Activated CD8-positive, alpha-beta memory T cell treated with anti-CD3 and anti-CD28 coated beads for 36 hours (primary cell): Measurements from ENCODE around the gene GPR87. TPM values are rescaled to one million over a fixed set of nuclear protein-coding genes. Genes with fewer than 3 reads are reported as not detected.

ENCODE experiments used
- CTCF ChIA-PET: fragments of 350-600 bp; sonication (Branson Sonifier 250); formaldehyde crosslinking; loops from one replicate; lab custom pipeline; 2021; ENCODE audit warnings: antibody characterized with exemption; lab: Charles Lee
- POLR2A ChIA-PET: fragments of 350-600 bp; sonication (Branson Sonifier 250); formaldehyde crosslinking; loops from one replicate; lab custom pipeline; 2021; ENCODE audit warnings: antibody characterized with exemption; lab: Charles Lee
- total RNA-seq, 2 experiments: library from RNA; stranded (reverse); gene quantifications; one replicate each; pipeline ENCODE4 v1.2.3, GENCODE V29; 2021

The GPR87 gene
- total RNA-seq, 2 experiments from 2014 or later: 1.0 to 1.2 TPM

GRCh38 chr3:151299006-151299405 is 17.6 kb downstream of the GPR87 start:
- ChIA-PET CTCF (no interaction called here), POLR2A (no interaction called here)

GRCh38 chr3:151297429-151297828 is 19.2 kb downstream of the GPR87 start:
- CTCF ChIA-PET: no interaction called here
- POLR2A ChIA-PET: no interaction called here

GRCh38 chr3:151296226-151296625 is 20.4 kb downstream of the GPR87 start:
- POLR2A ChIA-PET: no interaction called here
- CTCF ChIA-PET: no interaction called here

- ChIA-PET POLR2A (interaction anchor here (0.7 kb wide), 1 partner anchor 1021 kb away, joined by 3 read pairs; no protein-coding TSS in a partner anchor), CTCF (interaction anchor here (1.5 kb wide), 1 partner anchor 9 kb away, joined by 4 read pairs; no protein-coding TSS in a partner anchor)
Measured at GRCh38 chr3:151293127-151293526, 23.5 kb downstream of the GPR87 start.

GRCh38 chr3:151290673-151291072 is 25.9 kb downstream of the GPR87 start:
- ChIA-PET CTCF (interaction anchor here (0.8 kb wide), 1 partner anchor 13 kb away, joined by 5 read pairs; the partner anchor contains the start of gene P2RY14), POLR2A (no interaction called here)

- ChIA-PET POLR2A (no interaction called here), CTCF (interaction anchor here (1.3 kb wide), 1 partner anchor 62 kb away, joined by 4 read pairs; no protein-coding TSS in a partner anchor)
Measured at GRCh38 chr3:151289445-151289844, 27.2 kb downstream of the GPR87 start.

GRCh38 chr3:151285940-151286339 is 30.7 kb downstream of the GPR87 start:
- CTCF ChIA-PET: interaction anchor here (0.6 to 1.7 kb wide), 2 partner anchors 58 to 117 kb away, joined by 5 to 7 read pairs; no protein-coding TSS in a partner anchor
- POLR2A ChIA-PET: no interaction called here

GRCh38 chr3:151283907-151284461 is 32.6 kb downstream of the GPR87 start:
- POLR2A ChIA-PET: interaction anchor here (0.6 kb wide), 3 partner anchors 23 to 157 kb away, joined by 3 to 4 read pairs (median 3); no protein-coding TSS in a partner anchor

GRCh38 chr3:151283387-151283786 is 33.2 kb downstream of the GPR87 start:
- POLR2A ChIA-PET: no interaction called here
- CTCF ChIA-PET: no interaction called here

More at GRCh38 chr3:151283907-151284461, 32.6 kb downstream of the GPR87 start:
- CTCF ChIA-PET: interaction anchor here (0.6 to 0.9 kb wide), 3 partner anchors 9 to 116 kb away, joined by 3 to 4 read pairs (median 3); no protein-coding TSS in a partner anchor

- CTCF ChIA-PET: interaction anchor here (0.8 to 2.2 kb wide), 6 partner anchors 46 to 124 kb away, joined by 3 to 11 read pairs (median 4); no protein-coding TSS in a partner anchor
- POLR2A ChIA-PET: no interaction called here
Measured at GRCh38 chr3:151282921-151283320, 33.7 kb downstream of the GPR87 start.

GRCh38 chr3:151281671-151282324 is 34.8 kb downstream of the GPR87 start:
- CTCF ChIA-PET: interaction anchor here (0.7 to 4.3 kb wide), 8 partner anchors 40 to 122 kb away, joined by 3 to 34 read pairs (median 4); no protein-coding TSS in a partner anchor
- POLR2A ChIA-PET: no interaction called here

- ChIA-PET CTCF (interaction anchor here (0.9 to 4.3 kb wide), 7 partner anchors 12 to 110 kb away, joined by 3 to 34 read pairs (median 5); no protein-coding TSS in a partner anchor), POLR2A (interaction anchor here (1.0 kb wide), 1 partner anchor 51 kb away, joined by 3 read pairs; no protein-coding TSS in a partner anchor)
Measured at GRCh38 chr3:151278230-151278629, 38.4 kb downstream of the GPR87 start, which contains the start of gene P2RY14. Gene P2RY14, minus strand, starts transcription at chr3:151278542. Its CDS starts 64,226 bp downstream, at chr3:151214316.

- CTCF ChIA-PET: interaction anchor here (1.2 to 2.1 kb wide), 3 partner anchors 9 to 109 kb away, joined by 3 to 5 read pairs (median 4); no protein-coding TSS in a partner anchor
Measured at GRCh38 chr3:151276687-151277042, 40.0 kb downstream of the GPR87 start.

GRCh38 chr3:151276038-151276686 is 40.5 kb downstream of the GPR87 start:
- ChIA-PET CTCF (interaction anchor here (1.2 to 2.1 kb wide), 3 partner anchors 9 to 108 kb away, joined by 3 to 5 read pairs (median 4); no protein-coding TSS in a partner anchor), POLR2A (no interaction called here)

More at GRCh38 chr3:151276687-151277042, 40.0 kb downstream of the GPR87 start:
- POLR2A ChIA-PET: no interaction called here

GRCh38 chr3:151275091-151275490 is 41.5 kb downstream of the GPR87 start:
- POLR2A ChIA-PET: no interaction called here

GRCh38 chr3:151269631-151270030 is 47.0 kb downstream of the GPR87 start:
- POLR2A ChIA-PET: no interaction called here
- CTCF ChIA-PET: no interaction called here

More at GRCh38 chr3:151275091-151275490, 41.5 kb downstream of the GPR87 start:
- CTCF ChIA-PET: interaction anchor here (2.1 kb wide), 1 partner anchor 107 kb away, joined by 5 read pairs; no protein-coding TSS in a partner anchor

- POLR2A ChIA-PET: interaction anchor here (0.6 kb wide), 1 partner anchor 1199 kb away, joined by 20 read pairs; no protein-coding TSS in a partner anchor
- CTCF ChIA-PET: interaction anchor here (1.0 to 1.7 kb wide), 4 partner anchors 8 to 182 kb away, joined by 3 to 6 read pairs (median 4); no protein-coding TSS in a partner anchor
Measured at GRCh38 chr3:151268267-151269235, 48.1 kb downstream of the GPR87 start.

GRCh38 chr3:151267066-151267465 is 49.6 kb downstream of the GPR87 start:
- POLR2A ChIA-PET: no interaction called here
- CTCF ChIA-PET: interaction anchor here (0.8 to 1.4 kb wide), 3 partner anchors 10 to 99 kb away, joined by 3 to 4 read pairs (median 3); partner anchors contain the start of gene P2RY14
